ENCODE data around the gene ZFC3H1. TPM values are rescaled to one million over a fixed set of nuclear protein-coding genes. Genes with fewer than 3 reads are reported as not detected.

ZFC3H1 gene
- total and polyA plus RNA-seq, 2 donors (not counting 3 experiments of a cell fraction or from before 2014, with no cell fraction given): 23.6 to 60.4 TPM

DNA sequence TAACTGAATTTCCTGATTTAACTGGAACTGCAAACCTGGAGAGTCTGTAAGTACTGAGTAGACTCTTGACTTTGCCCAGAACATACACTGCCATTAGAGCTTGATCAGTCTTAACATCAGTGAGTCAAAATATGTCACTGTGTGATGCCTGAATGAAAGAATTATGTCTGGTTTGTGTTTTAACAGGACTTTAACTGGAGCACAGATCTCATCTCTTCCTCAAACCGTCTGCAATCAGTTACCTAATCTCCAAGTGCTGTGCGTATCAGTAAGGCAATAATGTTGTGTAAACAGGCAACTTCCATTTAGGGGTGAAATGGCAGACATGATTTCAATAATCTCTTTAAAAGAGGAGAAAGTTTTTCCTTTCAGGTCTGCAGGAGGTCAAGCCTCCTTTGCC is 97.0 kb downstream of the ZFC3H1 start:
- dilution Hi-C loops (cut with MboI; ENCODE audit: extremely low pct_ligation_motif_present, low sequenced_read_pairs): no loop called here
- no TSS peak for BruUV-seq (replicated peaks)

More for the DNA sequence above, 97.0 kb downstream of the ZFC3H1 start:
- Histone ChIP-seq H3K4me3 (replicated peaks in 1 of 3; ENCODE audit: insufficient read depth in 1 of 3, low read depth in 1 of 3, low read length in 3 of 3) (no peak overlapping the region), H3K9me1 (replicated peaks; ENCODE audit: control insufficient read depth, extremely low read depth, insufficient read depth, low read length) (no peaks in the 10 kb centered on the region), H4K20me1 (replicated peaks; ENCODE audit: control insufficient read depth, extremely low read depth, insufficient read depth, low read length) (no peaks in the 10 kb centered on the region), H3K79me2 (ENCODE audit: control insufficient read depth, insufficient read depth, low read length) (no peaks in the 10 kb centered on the region), H3K27ac (ENCODE audit: insufficient read depth, low read depth, low read length) (no peak overlapping the region), H2AFZ (ENCODE audit: low read depth, low read length) (no peak overlapping the region), H3K4me1 (ENCODE audit: control insufficient read depth, extremely low read depth, insufficient read depth, low read length) (no peaks in the 10 kb centered on the region), H3K9me3 (replicated peaks; ENCODE audit: control insufficient read depth, insufficient read depth, low read length) (no peaks in the 10 kb centered on the region), H3K4me2 (ENCODE audit: insufficient read depth, low read length) (no peak overlapping the region), H3K27me3 (ENCODE audit: control insufficient read depth in 2 of 2, insufficient read depth in 2 of 2, low read length in 2 of 2) (peaks cover 2% of the 10 kb centered on the region in 2 experiments), H3K9ac (replicated peaks; ENCODE audit: extremely low read depth, insufficient read depth, low read length) (no peak overlapping the region), H3K36me3 (ENCODE audit: control insufficient read depth in 2 of 2, extremely low read depth in 1 of 2, insufficient read depth in 2 of 2, low read length in 2 of 2) (no peaks in the 10 kb centered on the region)
- intact Hi-C loops (cut with micrococcal nuclease): no loop called here
- ChIA-PET CTCF (no interaction called here), POLR2A (no interaction called here)
- DNase-seq (ENCODE audit: low read depth, low spot score): no peak
- TF ChIP-seq POLR2AphosphoS5 (IDR thresholded peaks at IDR 0.05; ENCODE audit: insufficient read depth, low read depth, low read length): no peak
- no peak for TF ChIP-seq MYC (IDR thresholded peaks at IDR 0.05; ENCODE audit: low read depth, low read length)
- no peak for TF ChIP-seq CTCF (IDR thresholded peaks at IDR 0.05; ENCODE audit: extremely low read depth in 1 of 2, insufficient read depth in 1 of 2, low read depth in 1 of 2, low read length in 2 of 2)
- no peak for TF ChIP-seq GATA2 (IDR thresholded peaks at IDR 0.05; ENCODE audit: insufficient read depth, insufficient read length, low read depth, low read length)
- TF ChIP-seq FOS (IDR thresholded peaks at IDR 0.05; ENCODE audit: borderline replicate concordance, insufficient read depth, low read length): no peak
- TF ChIP-seq, protein P1, sequence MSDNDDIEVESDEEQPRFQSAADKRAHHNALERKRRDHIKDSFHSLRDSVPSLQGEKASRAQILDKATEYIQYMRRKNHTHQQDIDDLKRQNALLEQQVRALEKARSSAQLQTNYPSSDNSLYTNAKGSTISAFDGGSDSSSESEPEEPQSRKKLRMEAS (IDR thresholded peaks at IDR 0.05; ENCODE audit: insufficient read depth, insufficient read length): no peak
- TF ChIP-seq POLR2A (IDR thresholded peaks at IDR 0.05; ENCODE audit: low read depth, low read length): no peak
- no peak for TF ChIP-seq JUN (IDR thresholded peaks at IDR 0.05; ENCODE audit: borderline replicate concordance, insufficient read depth, insufficient read length, low read depth)
- TF ChIP-seq EZH2 (IDR thresholded peaks at IDR 0.05; ENCODE audit: borderline replicate concordance, low read depth, low read length, severe bottlenecking): no peak
- no peak for FAIRE-seq
